ENCODE results near the gene C2orf92. TPM values are rescaled to one million over a fixed set of nuclear protein-coding genes. Genes with fewer than 3 reads are reported as not detected.

Gene C2orf92
- polyA plus RNA-seq, 3 donors, result 7.9 TPM; not detected in 2

DNA sequence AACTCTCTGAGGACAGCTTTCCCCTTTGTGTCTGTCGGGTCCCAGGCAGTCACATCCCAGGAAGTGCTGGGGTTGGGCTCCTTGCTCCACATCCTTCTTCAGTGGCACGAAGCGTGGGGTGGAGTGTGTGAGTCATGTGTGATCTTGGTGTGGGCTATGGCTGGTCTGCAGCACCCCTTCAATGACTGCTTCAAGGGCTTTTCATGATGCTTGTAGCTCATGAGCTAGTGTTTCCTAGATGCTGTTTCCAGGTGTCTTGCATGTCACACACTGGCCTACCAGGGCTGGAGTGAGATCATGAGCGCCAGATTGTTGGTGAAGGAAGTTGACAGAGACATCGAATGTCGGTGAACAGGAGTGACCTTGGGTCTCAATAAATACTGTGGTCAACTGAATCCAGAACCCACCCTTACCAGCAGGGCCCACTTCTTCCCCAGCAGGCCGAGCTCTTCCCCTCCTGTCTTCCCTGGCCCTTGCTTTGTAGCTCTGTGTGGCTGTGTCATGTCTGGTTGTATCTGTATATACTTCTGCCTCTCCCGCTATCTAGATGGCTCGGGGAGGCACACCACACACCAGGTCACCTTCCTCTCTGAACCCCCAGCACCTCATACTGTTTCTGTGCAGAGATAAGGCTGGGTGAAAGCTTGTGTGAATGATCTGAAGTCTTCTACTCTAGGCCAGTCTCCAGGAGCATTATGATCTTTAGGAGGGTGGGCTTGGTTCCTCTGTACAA, 3.8 kb downstream of the C2orf92 start:
- WGBS (ENCODE audit: insufficient coverage), result 6% methylated on average over 2 of the region's 9 CpGs
- Histone ChIP-seq H2AFZ (ENCODE audit: insufficient read depth, low read depth, low read length, poor library complexity, severe bottlenecking) (peak overlapping the region; percentile 16), H3K79me2 (ENCODE audit: insufficient read depth, low read length) (no peaks in the 10 kb centered on the region), H4K20me1 (ENCODE audit: insufficient read depth, low read length) (no peaks in the 10 kb centered on the region), H3K4me1 (ENCODE audit: control insufficient read depth in 1 of 2, insufficient read depth in 2 of 2, low read length in 2 of 2) (no peaks in the 10 kb centered on the region), H3K9me3 (replicated peaks in 1 of 2; ENCODE audit: control insufficient read depth in 1 of 2, insufficient read depth in 1 of 2, low read length in 2 of 2) (no peaks in the 10 kb centered on the region), H3K9ac (ENCODE audit: insufficient read depth, low read length, poor library complexity, severe bottlenecking) (no peak overlapping the region), H3K4me2 (replicated peaks; ENCODE audit: extremely low read depth, low read length, poor library complexity, severe bottlenecking) (no peak overlapping the region), H3K36me3 (replicated peaks in 1 of 2; ENCODE audit: control insufficient read depth in 1 of 2, insufficient read depth in 2 of 2, low read length in 2 of 2) (no peaks in the 10 kb centered on the region), H3K27ac (ENCODE audit: low read depth in 1 of 2, low read length in 2 of 2) (no peak overlapping the region), H3K27me3 (ENCODE audit: control insufficient read depth in 2 of 2, insufficient read depth in 2 of 2, low read length in 2 of 2) (no peaks in the 10 kb centered on the region), H3K4me3 (replicated peaks in 1 of 3; ENCODE audit: low read depth in 2 of 3, low read length in 3 of 3) (no peak overlapping the region)
- H3K4me3 Mint-ChIP-seq, result no peak overlapping the region
- TF ChIP-seq, protein P1, sequence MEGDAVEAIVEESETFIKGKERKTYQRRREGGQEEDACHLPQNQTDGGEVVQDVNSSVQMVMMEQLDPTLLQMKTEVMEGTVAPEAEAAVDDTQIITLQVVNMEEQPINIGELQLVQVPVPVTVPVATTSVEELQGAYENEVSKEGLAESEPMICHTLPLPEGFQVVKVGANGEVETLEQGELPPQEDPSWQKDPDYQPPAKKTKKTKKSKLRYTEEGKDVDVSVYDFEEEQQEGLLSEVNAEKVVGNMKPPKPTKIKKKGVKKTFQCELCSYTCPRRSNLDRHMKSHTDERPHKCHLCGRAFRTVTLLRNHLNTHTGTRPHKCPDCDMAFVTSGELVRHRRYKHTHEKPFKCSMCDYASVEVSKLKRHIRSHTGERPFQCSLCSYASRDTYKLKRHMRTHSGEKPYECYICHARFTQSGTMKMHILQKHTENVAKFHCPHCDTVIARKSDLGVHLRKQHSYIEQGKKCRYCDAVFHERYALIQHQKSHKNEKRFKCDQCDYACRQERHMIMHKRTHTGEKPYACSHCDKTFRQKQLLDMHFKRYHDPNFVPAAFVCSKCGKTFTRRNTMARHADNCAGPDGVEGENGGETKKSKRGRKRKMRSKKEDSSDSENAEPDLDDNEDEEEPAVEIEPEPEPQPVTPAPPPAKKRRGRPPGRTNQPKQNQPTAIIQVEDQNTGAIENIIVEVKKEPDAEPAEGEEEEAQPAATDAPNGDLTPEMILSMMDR (IDR thresholded peaks at IDR 0.05), result no peak
- no peaks in the 10 kb centered on the region for H3K36me3 Mint-ChIP-seq
- intact Hi-C loops (cut with micrococcal nuclease), result no loop called here
- peaks cover 10% of the 10 kb centered on the region for H3K4me1 Mint-ChIP-seq
- H3K27ac Mint-ChIP-seq, result peak overlapping the region in 1 of 7 donors; percentile 46
- DNase-seq, result peak in 1 of 3 donors; percentile 44
- peaks cover 0 to 5% (median 2%) of the 10 kb centered on the region in 3 donors for H3K27me3 Mint-ChIP-seq (ENCODE audit: low read depth in 3 of 3)
- peaks cover 0 to 8% (median 6%) of the 10 kb centered on the region in 7 donors for H3K9me3 Mint-ChIP-seq

DNA sequence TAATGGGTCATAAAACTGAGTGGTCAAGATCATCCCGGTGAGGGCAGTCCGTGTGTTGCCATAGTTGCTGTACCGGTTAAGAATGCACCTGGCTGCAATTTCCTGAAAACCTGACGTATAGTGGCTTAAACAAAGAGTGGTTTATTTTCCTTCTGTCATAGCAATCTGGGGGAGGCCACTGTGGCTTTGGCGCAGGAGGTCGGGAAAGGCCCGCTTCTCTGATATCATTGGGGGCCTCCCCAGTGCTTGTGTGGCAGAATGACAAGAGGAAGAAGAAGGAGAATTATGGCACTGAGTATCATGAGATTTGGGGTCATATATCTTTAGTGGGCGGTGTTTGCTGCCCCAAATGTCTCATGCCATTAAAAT, 4.4 kb downstream of the C2orf92 start:
- Histone ChIP-seq H3K27ac (ENCODE audit: low read depth in 1 of 2, low read length in 2 of 2) (no peak overlapping the region), H3K4me1 (ENCODE audit: control insufficient read depth in 1 of 2, insufficient read depth in 2 of 2, low read length in 2 of 2) (no peaks in the 10 kb centered on the region), H3K79me2 (ENCODE audit: insufficient read depth, low read length) (no peaks in the 10 kb centered on the region), H2AFZ (ENCODE audit: insufficient read depth, low read depth, low read length, poor library complexity, severe bottlenecking) (no peak overlapping the region), H3K36me3 (replicated peaks in 1 of 2; ENCODE audit: control insufficient read depth in 1 of 2, insufficient read depth in 2 of 2, low read length in 2 of 2) (no peaks in the 10 kb centered on the region), H3K27me3 (ENCODE audit: control insufficient read depth in 2 of 2, insufficient read depth in 2 of 2, low read length in 2 of 2) (no peaks in the 10 kb centered on the region), H3K9ac (ENCODE audit: insufficient read depth, low read length, poor library complexity, severe bottlenecking) (no peak overlapping the region), H3K4me3 (replicated peaks in 1 of 3; ENCODE audit: low read depth in 2 of 3, low read length in 3 of 3) (no peak overlapping the region), H3K4me2 (replicated peaks; ENCODE audit: extremely low read depth, low read length, poor library complexity, severe bottlenecking) (no peak overlapping the region), H3K9me3 (replicated peaks in 1 of 2; ENCODE audit: control insufficient read depth in 1 of 2, insufficient read depth in 1 of 2, low read length in 2 of 2) (no peaks in the 10 kb centered on the region), H4K20me1 (ENCODE audit: insufficient read depth, low read length) (no peaks in the 10 kb centered on the region)
- no peaks in the 10 kb centered on the region for H3K36me3 Mint-ChIP-seq
- no peak overlapping the region for H3K4me3 Mint-ChIP-seq
- WGBS (ENCODE audit: insufficient coverage), result 13% methylated on average over 7 of the region's 8 CpGs
- peaks cover 0 to 5% (median 2%) of the 10 kb centered on the region in 3 donors for H3K27me3 Mint-ChIP-seq (ENCODE audit: low read depth in 3 of 3)
- peaks cover 10% of the 10 kb centered on the region for H3K4me1 Mint-ChIP-seq
- intact Hi-C loops (cut with micrococcal nuclease), result no loop called here
- H3K9me3 Mint-ChIP-seq, result peaks cover 0 to 10% (median 8%) of the 10 kb centered on the region in 7 donors
- H3K27ac Mint-ChIP-seq, result no peak overlapping the region
- no peak for DNase-seq
- TF ChIP-seq, protein P1 (IDR thresholded peaks at IDR 0.05), result no peak
